GM18868 (cell line): ENCODE data around the gene FBXW5.

Experiments
- ATAC-seq: cut with Tn5 transposase; IDR thresholded peaks from one replicate; pipeline ENCODE4 v1.9.1; 2021; ENCODE audit warnings: mild to moderate bottlenecking, moderate library complexity; ENCODE audit not compliant: unreplicated experiment

The FBXW5 gene

DNA sequence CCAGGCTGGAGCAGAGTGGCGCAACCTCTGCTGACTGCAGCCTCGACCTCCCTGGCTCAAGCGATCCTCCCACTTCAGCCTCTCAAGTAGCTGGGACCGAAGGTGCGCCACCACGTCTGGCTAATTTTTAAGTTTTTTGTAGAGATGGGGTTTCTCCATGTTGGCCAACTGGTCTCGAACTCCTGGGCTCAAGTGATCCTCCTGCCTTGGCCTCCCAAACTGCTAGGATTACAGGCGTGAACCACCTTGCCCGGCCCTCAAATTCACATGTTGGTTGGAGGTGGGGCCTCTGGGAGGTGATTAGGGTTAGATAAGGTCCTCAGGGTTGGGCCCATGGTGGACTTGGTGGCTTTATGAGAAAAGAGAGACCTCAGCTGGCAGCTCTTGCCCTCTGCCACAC, 17.6 kb upstream of the FBXW5 start:
- ATAC-seq: no peak

DNA sequence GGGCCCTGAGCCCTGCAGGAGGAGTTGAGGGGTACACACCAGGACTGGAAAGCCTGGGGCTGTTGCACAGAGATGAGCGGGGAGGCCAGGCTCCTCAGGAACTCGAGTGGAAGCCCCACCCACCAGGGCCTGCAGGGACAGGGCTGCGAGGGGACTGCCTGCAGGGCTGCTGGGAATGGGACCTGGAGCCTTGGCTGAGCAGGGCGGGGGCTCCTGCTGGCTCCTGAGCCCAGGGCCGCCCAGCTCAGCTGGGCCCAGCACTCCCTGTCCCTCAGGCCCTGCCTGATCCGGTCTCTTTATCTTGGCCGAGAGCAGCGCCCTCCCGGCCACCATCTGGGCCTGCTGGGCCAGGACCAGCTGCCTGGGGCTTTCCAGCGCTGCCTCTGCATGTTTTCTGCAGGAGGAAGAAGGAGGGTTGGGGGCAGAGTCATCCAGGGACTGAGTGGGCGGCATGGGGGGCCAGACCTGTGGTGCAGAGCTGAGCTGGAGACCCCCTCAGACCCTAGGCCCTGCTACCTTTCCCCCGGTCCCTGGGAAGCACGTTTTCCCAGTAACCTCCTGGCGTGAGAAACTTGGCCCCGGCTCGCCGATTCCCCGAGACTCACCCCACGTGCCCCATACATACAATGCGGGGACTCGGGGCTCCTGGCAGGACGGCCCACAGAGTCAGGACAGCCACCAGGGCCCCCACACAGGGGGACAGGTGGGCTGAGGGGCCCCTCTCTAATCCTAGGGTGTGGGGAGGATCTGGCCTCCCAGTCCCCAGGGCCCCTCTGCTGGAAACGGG, 16.9 kb upstream of the FBXW5 start:
- ATAC-seq: no peak

- no peak for ATAC-seq
Observed at GRCh38 chr9:136960938-136961275, 16.4 kb upstream of the FBXW5 start.

DNA sequence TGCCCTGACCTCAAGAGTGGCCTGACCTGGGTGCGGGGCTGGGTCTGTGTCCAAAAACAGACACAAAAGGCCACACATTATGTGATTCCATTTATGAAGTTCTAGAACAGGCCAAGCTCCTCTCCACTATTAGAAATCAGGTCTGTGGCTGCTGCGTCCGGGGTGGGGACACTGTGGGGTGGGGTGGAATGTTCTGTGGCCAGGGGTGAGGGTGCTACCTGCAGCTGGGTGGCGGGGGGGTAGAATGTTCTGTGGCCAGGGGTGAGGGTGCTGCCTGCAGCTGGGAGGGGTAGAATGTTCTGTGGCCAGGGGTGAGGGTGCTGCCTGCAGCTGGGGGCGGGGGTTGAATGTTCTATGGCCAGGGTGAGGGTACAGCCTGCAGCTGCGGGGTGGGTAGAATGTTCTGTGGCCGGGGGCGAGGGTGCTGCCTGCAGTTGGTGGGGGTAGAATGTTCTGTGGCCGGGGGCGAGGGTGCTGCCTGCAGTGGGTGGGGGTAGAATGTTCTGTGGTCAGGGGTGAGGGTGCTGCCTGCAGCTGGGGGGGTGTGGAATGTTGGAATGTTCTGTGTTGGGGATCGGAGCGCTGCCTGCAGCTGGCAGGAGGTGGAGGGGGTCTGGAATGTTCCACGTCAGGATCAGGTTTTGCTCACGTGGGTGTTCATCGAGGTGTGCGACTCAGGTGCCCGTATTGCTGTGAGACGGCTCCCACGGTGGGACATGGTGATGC, 15.8 kb upstream of the FBXW5 start:
- ATAC-seq: no peak

DNA sequence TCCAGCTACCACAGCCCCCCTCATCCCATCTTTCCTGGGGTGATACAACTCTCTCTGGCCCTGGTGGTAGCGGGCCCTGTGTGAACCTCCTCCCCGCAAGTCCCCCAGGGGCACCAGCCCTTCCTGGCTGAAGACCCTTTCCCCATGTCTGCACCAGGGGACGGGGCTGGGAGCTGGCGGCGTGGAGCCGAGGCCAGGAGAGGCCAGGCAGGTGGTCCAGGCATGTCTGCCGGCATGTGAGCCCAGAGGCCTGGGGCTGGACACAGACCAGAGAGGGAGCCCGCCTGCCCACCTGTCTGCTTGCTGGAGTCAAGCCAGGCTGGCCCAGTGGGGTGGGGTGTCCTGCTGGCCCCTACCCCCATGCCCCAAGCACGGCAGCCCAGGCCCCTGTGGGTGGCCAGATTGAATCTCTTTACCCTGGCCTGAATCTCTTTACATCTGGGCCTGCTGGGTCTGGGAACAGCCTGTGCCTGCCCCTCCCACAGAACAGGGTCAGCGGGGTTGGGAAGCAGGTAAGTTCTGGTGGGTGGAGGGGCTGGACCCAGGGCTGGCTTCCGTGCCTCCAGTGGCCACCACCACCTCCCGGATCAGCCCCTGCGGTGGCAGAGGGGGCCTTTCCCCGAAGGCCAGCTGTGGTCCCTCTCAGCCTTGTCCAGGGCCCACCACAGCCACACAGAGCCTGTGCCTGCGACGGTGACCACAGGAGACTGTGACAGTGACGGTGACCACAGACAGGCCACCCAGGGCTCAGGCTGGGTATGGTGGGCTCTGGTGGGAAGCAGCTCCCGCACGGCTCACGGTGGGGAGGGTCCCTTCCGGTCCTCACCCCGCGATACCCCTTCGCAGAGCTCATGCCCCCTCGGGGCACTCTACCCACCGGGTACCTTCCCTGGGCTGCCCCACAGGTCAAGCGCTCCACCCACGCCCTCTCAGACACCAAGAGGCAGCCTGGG, 14.6 kb upstream of the FBXW5 start:
- ATAC-seq: no peak

- no peak for ATAC-seq
Observed at GRCh38 chr9:136958473-136958872, 13.9 kb upstream of the FBXW5 start.

DNA sequence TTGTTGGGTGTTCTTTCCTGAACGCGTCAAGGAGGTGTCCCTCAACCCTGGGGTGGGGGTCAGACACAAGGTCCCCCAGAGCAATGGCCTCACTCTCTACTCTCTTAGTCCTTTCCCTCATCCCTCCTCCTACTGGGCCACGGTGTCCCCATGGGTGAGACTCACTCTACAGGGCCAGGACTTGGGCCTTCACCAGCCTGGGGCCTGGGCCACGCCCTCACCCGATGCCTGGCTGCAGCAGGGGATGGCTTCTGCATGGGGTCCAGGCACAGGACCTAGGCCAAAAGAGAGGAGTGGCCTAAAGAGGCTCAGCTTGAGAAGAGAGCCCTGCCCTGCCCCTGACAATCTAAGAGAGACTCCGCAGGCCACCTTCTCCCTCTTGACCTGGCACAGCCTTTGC, 13.4 kb upstream of the FBXW5 start:
- no peak for ATAC-seq

DNA sequence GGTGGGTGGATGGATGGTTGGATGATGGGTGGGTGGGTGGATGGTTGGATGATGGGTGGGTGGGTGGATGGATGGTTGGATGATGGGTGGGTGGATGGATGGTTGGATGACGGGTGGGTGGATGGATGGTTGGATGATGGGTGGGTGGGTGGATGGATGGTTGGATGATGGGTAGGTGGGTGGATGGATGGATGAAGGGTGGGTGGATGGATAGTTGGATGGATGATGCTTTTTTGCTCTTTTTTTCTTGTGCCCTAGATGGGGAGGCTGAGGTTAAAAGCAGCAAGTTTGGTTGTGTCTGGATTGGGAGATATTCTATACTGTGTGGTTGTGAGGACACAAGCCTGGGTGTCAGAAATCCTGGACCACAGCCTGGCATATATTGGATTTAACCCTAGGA, 12.9 kb upstream of the FBXW5 start:
- ATAC-seq: no peak

- no peak for ATAC-seq
Observed at GRCh38 chr9:136956604-136957003, 12.1 kb upstream of the FBXW5 start.

DNA sequence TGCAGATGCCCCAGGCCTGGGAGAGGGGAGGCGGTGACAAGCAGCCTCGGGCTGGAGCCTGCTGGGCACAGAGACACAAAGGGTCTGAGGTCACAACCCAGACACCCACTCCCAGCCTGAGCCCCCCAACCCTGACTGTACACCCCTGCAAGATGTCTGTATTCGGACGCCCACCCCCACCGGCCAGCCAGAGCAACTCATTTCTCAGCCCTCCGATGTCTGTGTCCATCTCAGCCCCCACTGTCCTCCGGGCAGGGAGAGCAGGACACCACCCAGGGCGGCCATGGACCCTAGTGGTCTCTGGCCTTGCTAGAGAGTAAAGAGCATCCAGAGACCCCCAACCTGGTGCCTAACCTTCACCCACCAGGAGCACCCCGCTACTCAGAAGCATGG, 11.4 kb upstream of the FBXW5 start:
- ATAC-seq: no peak

DNA sequence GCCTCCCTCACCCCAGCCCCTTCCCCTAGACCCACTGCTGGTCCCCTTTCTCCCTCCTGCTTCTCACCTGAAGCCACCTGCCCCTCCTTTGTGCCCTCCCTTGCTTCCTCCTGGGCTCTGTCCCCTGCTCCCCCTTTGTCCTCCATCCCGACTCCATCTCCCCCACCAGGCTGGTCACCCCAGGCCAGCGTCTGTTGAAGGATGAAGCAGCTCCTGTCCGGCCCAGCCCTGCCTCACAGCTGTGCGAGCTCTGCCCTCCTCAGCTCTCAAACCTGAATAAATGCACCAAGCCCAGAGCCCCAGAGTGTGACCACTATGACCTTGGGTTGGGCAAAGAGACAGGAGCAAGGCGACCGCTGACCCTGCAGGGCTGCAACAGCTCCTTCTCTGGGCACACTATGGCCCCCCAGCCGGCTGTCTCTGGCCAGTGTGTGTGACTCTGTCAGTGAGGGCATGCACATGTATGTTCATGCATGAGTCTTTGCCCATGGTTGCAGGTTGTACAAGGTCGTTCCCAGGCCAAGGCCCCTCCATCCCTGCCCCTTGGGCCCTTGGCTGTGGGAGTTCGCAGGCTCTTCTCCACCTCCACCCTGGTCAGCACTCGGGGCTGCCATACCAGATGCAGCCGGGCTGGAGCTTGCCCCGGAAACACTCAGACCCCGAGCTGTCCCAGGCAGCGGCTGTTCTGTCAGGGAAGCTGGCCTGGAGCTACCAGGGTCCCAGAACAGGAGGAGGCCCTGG, 10.8 kb upstream of the FBXW5 start:
- ATAC-seq: no peak

DNA sequence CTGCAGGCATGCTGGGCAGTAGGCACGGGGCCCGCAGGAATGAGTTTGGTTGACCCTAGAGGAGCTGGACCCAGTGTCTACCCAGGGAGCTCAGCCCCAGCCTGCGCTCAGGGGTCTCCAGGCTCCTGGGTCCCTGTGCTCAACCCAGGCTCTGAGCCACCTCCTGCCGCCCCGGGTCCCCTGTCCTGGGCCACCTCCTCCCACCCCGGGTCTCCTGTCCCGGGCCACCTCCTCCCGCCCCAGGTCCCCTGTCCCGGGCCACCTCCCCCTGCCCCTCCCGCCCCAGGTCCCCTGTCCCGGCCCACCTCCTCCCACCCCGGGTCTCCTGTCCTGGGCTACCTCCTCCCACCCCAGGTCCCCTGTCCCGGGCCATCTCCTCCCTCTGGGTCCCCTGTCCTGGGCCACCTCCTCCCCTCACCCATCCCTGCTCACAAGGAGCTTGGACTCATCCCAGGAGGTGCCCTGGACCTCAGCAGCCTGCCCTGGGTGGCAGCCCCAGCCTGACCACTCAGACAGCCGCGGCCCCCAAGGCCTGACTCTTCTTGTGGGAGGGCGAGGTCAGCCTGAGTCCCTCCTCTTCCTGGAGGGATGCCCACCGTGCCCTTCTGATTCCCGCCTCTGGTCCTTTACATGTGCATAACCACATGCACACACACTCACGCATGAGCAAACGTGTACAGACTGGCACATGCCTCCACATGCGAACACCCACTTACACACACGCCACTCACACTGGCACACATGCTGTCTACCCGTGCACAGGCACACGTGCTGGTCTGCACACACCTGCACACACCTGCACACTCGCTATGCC, 9.9 kb upstream of the FBXW5 start:
- ATAC-seq: no peak

- no peak for ATAC-seq
Observed at GRCh38 chr9:136953771-136954269, 9.3 kb upstream of the FBXW5 start.

GRCh38 chr9:136952876-136953770, 8.6 kb upstream of the FBXW5 start:
- ATAC-seq: no peak

- no peak for ATAC-seq
Observed at GRCh38 chr9:136952321-136952850, 7.8 kb upstream of the FBXW5 start.

DNA sequence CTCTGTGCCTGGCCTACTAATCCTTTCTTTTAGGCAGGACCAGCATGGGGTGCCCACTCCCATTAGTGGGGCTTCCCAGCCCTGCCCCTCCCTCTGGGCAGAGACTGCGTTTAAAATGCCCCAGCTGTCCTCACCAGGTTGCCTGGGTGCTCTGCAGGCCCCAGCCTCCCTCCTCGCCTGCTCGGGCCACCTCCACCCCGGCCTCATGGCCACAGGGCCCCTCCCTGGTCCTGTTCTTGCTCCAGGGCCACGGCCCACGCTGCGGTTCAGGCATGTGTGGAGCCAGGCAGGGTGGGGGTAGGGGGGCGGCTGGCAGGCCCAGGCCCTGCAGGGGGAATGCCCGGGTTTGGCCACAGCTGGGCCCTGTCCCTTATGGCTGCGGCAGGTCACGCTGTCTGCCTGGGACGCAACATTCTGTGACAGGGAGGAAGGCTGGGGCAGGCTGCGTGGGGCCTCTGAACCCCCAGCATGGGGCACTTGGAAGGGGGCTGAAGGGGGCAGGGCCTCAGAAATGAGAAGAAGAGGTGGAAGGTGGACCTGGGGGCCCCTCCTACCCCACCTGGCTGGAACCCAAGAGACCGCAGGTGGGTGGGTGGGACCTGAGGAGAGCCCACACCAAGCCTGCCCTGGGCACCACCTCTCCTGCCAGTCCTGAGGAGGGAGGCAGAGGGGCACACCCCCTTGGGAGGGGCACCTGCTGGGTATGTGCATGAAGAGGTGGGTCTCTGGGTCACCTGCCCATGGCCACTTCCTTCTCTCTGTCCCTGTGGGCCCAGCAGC, 7.2 kb upstream of the FBXW5 start, which contains the start of gene LCN12:
Gene LCN12 (plus strand): TSS at position 733 of the 780 bp plus-strand sequence. CDS start 55 bp downstream, outside the sequence.
- no peak for ATAC-seq

- ATAC-seq: no peak
Observed at GRCh38 chr9:136950656-136951276, 6.2 kb upstream of the FBXW5 start.
